OCI-LY3 (cell line): Measurements from ENCODE around the gene DPY19L2.
"Not testable (repeated sequence)": the region's sequence is repeated elsewhere in the genome, so short reads cannot be mapped to it uniquely, and the experiment has no call there.

ENCODE experiments used
- EZH2phosphoT487 ChIP-seq: fragments of 200-600 bp; shearing (Covaris generic); IDR thresholded peaks from 2 replicates; pipeline ENCODE4 v1.6.1; 2018; ENCODE audit warnings: antibody characterized with exemption, mixed run types, low read depth
- TF ChIP-seq, protein P1 (sequence below): fragments of 200-600, 300-600 bp; sonication (generic); IDR thresholded peaks from 2 replicates; pipeline ENCODE4 v1.5.1; 2014; ENCODE audit warnings: antibody characterized with exemption, low read length, low read depth

DNA sequence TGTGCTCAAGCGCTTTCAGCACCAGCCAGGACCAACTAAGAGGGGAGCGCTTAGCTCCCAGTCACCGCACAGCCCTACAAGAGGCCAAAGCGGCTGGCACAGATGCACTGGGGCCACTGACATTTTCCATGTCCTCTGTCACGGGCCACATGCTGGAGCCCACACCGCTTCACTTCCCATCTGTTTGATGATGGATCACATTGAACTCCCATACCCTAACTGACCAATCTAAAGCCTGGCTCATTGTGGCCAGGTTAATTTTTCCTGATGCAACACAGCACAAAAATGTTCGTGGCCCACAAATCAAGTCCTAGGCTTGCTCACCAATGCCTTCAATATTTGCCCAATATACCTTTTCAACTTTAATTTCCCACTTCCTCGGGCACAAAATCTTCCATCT is 1.1 kb upstream of the DPY19L2 start:
- TF ChIP-seq, protein P1, sequence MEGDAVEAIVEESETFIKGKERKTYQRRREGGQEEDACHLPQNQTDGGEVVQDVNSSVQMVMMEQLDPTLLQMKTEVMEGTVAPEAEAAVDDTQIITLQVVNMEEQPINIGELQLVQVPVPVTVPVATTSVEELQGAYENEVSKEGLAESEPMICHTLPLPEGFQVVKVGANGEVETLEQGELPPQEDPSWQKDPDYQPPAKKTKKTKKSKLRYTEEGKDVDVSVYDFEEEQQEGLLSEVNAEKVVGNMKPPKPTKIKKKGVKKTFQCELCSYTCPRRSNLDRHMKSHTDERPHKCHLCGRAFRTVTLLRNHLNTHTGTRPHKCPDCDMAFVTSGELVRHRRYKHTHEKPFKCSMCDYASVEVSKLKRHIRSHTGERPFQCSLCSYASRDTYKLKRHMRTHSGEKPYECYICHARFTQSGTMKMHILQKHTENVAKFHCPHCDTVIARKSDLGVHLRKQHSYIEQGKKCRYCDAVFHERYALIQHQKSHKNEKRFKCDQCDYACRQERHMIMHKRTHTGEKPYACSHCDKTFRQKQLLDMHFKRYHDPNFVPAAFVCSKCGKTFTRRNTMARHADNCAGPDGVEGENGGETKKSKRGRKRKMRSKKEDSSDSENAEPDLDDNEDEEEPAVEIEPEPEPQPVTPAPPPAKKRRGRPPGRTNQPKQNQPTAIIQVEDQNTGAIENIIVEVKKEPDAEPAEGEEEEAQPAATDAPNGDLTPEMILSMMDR, result not testable (repeated sequence)
- not testable (repeated sequence) for TF ChIP-seq EZH2phosphoT487
